H9 (cell line): Measurements from ENCODE around the gene STX16. TPM values are rescaled to one million over a fixed set of nuclear protein-coding genes. Genes with fewer than 3 reads are reported as not detected.

Experiments used
- DNase-seq: peaks from one replicate; pipeline ENCODE4 v3.0.0-alpha.2; 2017
- H2AFZ ChIP-seq: one replicate; pipeline ENCODE4 v1.6.1; 2013; ENCODE audit warnings: mild to moderate bottlenecking, low read length, control low read depth, moderate library complexity
- H2AK5ac ChIP-seq: 2 replicates; pipeline ENCODE4 v1.6.1; 2013; ENCODE audit warnings: low read length, control low read depth, mixed read lengths; ENCODE audit not compliant: insufficient read length
- H2BK120ac ChIP-seq: one replicate; pipeline ENCODE4 v1.6.1; 2013; ENCODE audit warnings: low read depth, mild to moderate bottlenecking, low read length, control low read depth, inconsistent platforms; ENCODE audit not compliant: poor library complexity, severe bottlenecking
- H2BK12ac ChIP-seq: 2 replicates; pipeline ENCODE4 v1.6.1; 2013; ENCODE audit warnings: low read length, control low read depth, mixed read lengths, low read depth; ENCODE audit not compliant: insufficient read length
- H2BK15ac ChIP-seq: 2 replicates; pipeline ENCODE4 v1.6.1; 2013; ENCODE audit warnings: low read depth, low read length, control low read depth
- H2BK20ac ChIP-seq: one replicate; pipeline ENCODE4 v1.6.1; 2013; ENCODE audit warnings: low read depth, mild to moderate bottlenecking, low read length, control low read depth, inconsistent platforms; ENCODE audit not compliant: poor library complexity, severe bottlenecking
- H2BK5ac ChIP-seq: 2 replicates; pipeline ENCODE4 v1.6.1; 2013; ENCODE audit warnings: low read length, control low read depth, mixed read lengths; ENCODE audit not compliant: insufficient read length
- H3K14ac ChIP-seq: 2 replicates; pipeline ENCODE4 v1.6.1; 2013; ENCODE audit warnings: low read length, control low read depth; ENCODE audit not compliant: insufficient read depth
- H3K18ac ChIP-seq: 2 replicates; pipeline ENCODE4 v1.6.1; 2013; ENCODE audit warnings: low read depth, mild to moderate bottlenecking, mixed read lengths, low read length, control low read depth; ENCODE audit not compliant: insufficient read length
- H3K23ac ChIP-seq: 2 replicates; pipeline ENCODE4 v1.6.1; 2013; ENCODE audit warnings: low read length, control low read depth, mixed read lengths, low read depth; ENCODE audit not compliant: insufficient read length
- H3K23me2 ChIP-seq: 2 replicates; pipeline ENCODE4 v1.6.1; 2013; ENCODE audit warnings: low read depth, mild to moderate bottlenecking, mixed read lengths, low read length, control low read depth; ENCODE audit not compliant: insufficient read length, poor library complexity, severe bottlenecking
- H3K27ac ChIP-seq: 2 replicates; pipeline ENCODE4 v1.5.1; 2013; ENCODE audit warnings: low read length, control low read depth, mixed read lengths, low read depth; ENCODE audit not compliant: insufficient read length
- H3K27me3 ChIP-seq: 2 replicates; pipeline ENCODE4 v1.6.1; 2013; ENCODE audit warnings: low read length, control low read depth, inconsistent platforms; ENCODE audit not compliant: insufficient read depth
- H3K4ac ChIP-seq: 2 replicates; pipeline ENCODE4 v1.6.1; 2013; ENCODE audit warnings: low read depth, mild to moderate bottlenecking, control low read depth, inconsistent platforms, low read length, moderate library complexity
- H3K4me1 ChIP-seq: 2 replicates; pipeline ENCODE4 v1.6.1; 2013; ENCODE audit warnings: low read length, control low read depth, inconsistent platforms; ENCODE audit not compliant: insufficient read depth
- H3K4me2 ChIP-seq: 2 replicates; pipeline ENCODE4 v1.6.1; 2013; ENCODE audit warnings: low read length, control low read depth, mixed read lengths; ENCODE audit not compliant: insufficient read length, insufficient read depth
- H3K56ac ChIP-seq: 2 replicates; pipeline ENCODE4 v1.6.1; 2013; ENCODE audit warnings: low read depth, mild to moderate bottlenecking, mixed read lengths, low read length, control low read depth; ENCODE audit not compliant: insufficient read length
- H3K79me1 ChIP-seq: 2 replicates; pipeline ENCODE4 v1.6.1; 2013; ENCODE audit warnings: low read depth, mild to moderate bottlenecking, moderate library complexity, low read length, control low read depth, inconsistent platforms; ENCODE audit not compliant: insufficient read depth, poor library complexity, severe bottlenecking
- H3K79me2 ChIP-seq: 2 replicates; pipeline ENCODE4 v1.6.1; 2013; ENCODE audit warnings: low read length, control low read depth, inconsistent platforms; ENCODE audit not compliant: insufficient read depth
- H3K9ac ChIP-seq: 2 replicates; pipeline ENCODE4 v1.6.1; 2013; ENCODE audit warnings: low read length, control low read depth, mixed read lengths; ENCODE audit not compliant: insufficient read length; ENCODE audit errors: extremely low read depth
- H3K9me3 ChIP-seq: one replicate; pipeline ENCODE4 v1.6.1; 2013; ENCODE audit warnings: low read depth, low read length, inconsistent platforms; ENCODE audit not compliant: control insufficient read depth
- H3T11ph ChIP-seq: one replicate; pipeline ENCODE4 v1.6.1; 2013; ENCODE audit warnings: mild to moderate bottlenecking, low read length, control low read depth, inconsistent platforms
- H4K20me1 ChIP-seq: one replicate; pipeline ENCODE4 v1.6.1; 2013; ENCODE audit not compliant: control insufficient read depth, insufficient read length, insufficient read depth
- H4K5ac ChIP-seq: 2 replicates; pipeline ENCODE4 v1.6.1; 2013; ENCODE audit warnings: low read depth, mild to moderate bottlenecking, mixed read lengths, low read length, control low read depth; ENCODE audit not compliant: insufficient read length
- H4K8ac ChIP-seq: replicated peaks from 2 replicates; pipeline ENCODE4 v1.6.1; 2013; ENCODE audit warnings: low read length, control low read depth, mixed read lengths, low read depth; ENCODE audit not compliant: insufficient read length
- H4K91ac ChIP-seq: 2 replicates; pipeline ENCODE4 v1.6.1; 2013; ENCODE audit warnings: low read depth, mild to moderate bottlenecking, moderate library complexity, mixed read lengths, low read length, control low read depth; ENCODE audit not compliant: insufficient read length
- H3K27ac Mint-ChIP-seq, 3 experiments: 2 replicates in 2 of 3; 3 replicates in 1 of 3; pipeline ENCODE4 v1.8.0; 2020 to 2021; ENCODE audit warnings: mixed read lengths in 3 of 3, mild to moderate bottlenecking in 1 of 3, moderate library complexity in 1 of 3
- H3K27me3 Mint-ChIP-seq: 2 replicates; pipeline ENCODE4 v1.8.0; 2021; ENCODE audit warnings: low read depth, mild to moderate bottlenecking, moderate library complexity, mixed read lengths
- H3K36me3 Mint-ChIP-seq, 3 experiments: 2 replicates in 2 of 3; 3 replicates in 1 of 3; pipeline ENCODE4 v1.8.0; 2020 to 2021; ENCODE audit warnings: low read depth in 3 of 3, mixed read lengths in 3 of 3; ENCODE audit not compliant: insufficient read depth in 1 of 3
- H3K4me1 Mint-ChIP-seq, 2 experiments: 2 replicates each; pipeline ENCODE4 v1.8.0; 2020; ENCODE audit warnings: mixed read lengths in 2 of 2
- H3K4me3 Mint-ChIP-seq, 2 experiments: 2 replicates in 1 of 2; 3 replicates in 1 of 2; pipeline ENCODE4 v1.8.0; 2020 to 2021; ENCODE audit warnings: mild to moderate bottlenecking in 2 of 2, mixed read lengths in 2 of 2, moderate library complexity in 1 of 2
- H3K9me3 Mint-ChIP-seq, 2 experiments: 2 replicates in 1 of 2; 3 replicates in 1 of 2; pipeline ENCODE4 v1.8.0; 2020; ENCODE audit warnings: mild to moderate bottlenecking in 2 of 2, mixed read lengths in 2 of 2, moderate library complexity in 1 of 2
- WGBS: extraction: QIAGEN DNeasy Blood & Tissue Kit; methylation state at CpG from one replicate; pipeline ENCODE4 v1.1.7; 2013; ENCODE audit warnings: missing lambda C conversion rate, low lambda C conversion rate, mixed read lengths; ENCODE audit not compliant: insufficient read length; ENCODE audit errors: extremely low coverage; 5-methylcytosine and 5-hydroxymethylcytosine counted together
- total RNA-seq: library from RNA; stranded (reverse); gene quantifications from 2 replicates; pipeline ENCODE4 v1.2.1, GENCODE V29; 2021
- TF ChIP-seq, protein P1 (sequence below): fragments of 200-600 bp; sonication (generic); conservative IDR thresholded peaks from 3 replicates; pipeline ENCODE4 v1.8.0; 2021; ENCODE audit warnings: antibody characterized with exemption, mild to moderate bottlenecking

Gene STX16
- total RNA-seq, 1 experiment from 2014 or later, result 87.8 TPM

- Mint-ChIP-seq H3K27ac (no peak overlapping the region), H3K36me3 (peaks cover 0 to 1% (median 0%) of the 10 kb centered on the region in 3 experiments; a peak in 1 of 7 replicates), H3K4me3 (no peak overlapping the region), H3K4me1 (peaks cover 7 to 8% of the 10 kb centered on the region in 2 experiments), H3K9me3 (no peaks in the 10 kb centered on the region), H3K27me3 (peaks cover 9% of the 10 kb centered on the region)
- Histone ChIP-seq H3K23ac (no peak overlapping the region), H3K14ac (no peak overlapping the region), H4K91ac (no peak overlapping the region), H3K4ac (no peak overlapping the region), H2AK5ac (no peak overlapping the region), H3K27me3 (no peaks in the 10 kb centered on the region), H3K18ac (no peak overlapping the region), H3K56ac (no peak overlapping the region), H3K4me1 (no peaks in the 10 kb centered on the region), H4K20me1 (no peaks in the 10 kb centered on the region), H2BK120ac (no peak overlapping the region), H2BK20ac (no peak overlapping the region), H3K79me2 (no peaks in the 10 kb centered on the region), H2AFZ (no peak overlapping the region), H4K5ac (no peak overlapping the region), H3K9ac (no peak overlapping the region), H3K79me1 (no peaks in the 10 kb centered on the region), H2BK12ac (no peak overlapping the region), H3K9me3 (no peaks in the 10 kb centered on the region), H2BK15ac (no peak overlapping the region), H2BK5ac (no peak overlapping the region), H4K8ac (no peak overlapping the region), H3T11ph (no peak overlapping the region), H3K4me2 (no peak overlapping the region), H3K23me2 (no peaks in the 10 kb centered on the region), H3K27ac (no peak overlapping the region)
- WGBS, result no CpG with 5 or more reads among the region's 1 CpG
- DNase-seq, result no peak
- TF ChIP-seq, protein P1, sequence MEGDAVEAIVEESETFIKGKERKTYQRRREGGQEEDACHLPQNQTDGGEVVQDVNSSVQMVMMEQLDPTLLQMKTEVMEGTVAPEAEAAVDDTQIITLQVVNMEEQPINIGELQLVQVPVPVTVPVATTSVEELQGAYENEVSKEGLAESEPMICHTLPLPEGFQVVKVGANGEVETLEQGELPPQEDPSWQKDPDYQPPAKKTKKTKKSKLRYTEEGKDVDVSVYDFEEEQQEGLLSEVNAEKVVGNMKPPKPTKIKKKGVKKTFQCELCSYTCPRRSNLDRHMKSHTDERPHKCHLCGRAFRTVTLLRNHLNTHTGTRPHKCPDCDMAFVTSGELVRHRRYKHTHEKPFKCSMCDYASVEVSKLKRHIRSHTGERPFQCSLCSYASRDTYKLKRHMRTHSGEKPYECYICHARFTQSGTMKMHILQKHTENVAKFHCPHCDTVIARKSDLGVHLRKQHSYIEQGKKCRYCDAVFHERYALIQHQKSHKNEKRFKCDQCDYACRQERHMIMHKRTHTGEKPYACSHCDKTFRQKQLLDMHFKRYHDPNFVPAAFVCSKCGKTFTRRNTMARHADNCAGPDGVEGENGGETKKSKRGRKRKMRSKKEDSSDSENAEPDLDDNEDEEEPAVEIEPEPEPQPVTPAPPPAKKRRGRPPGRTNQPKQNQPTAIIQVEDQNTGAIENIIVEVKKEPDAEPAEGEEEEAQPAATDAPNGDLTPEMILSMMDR, result no peak
Measured at GRCh38 chr20:58629215-58629580, 21.9 kb upstream of the STX16 start.
